IPS-11a (cell line): ENCODE results near the gene ZNF559.
"Not testable (repeated sequence)": the region's sequence is repeated elsewhere in the genome, so short reads cannot be mapped to it uniquely, and the experiment has no call there.

ENCODE experiments used
- H3K4me3 ChIP-seq: one replicate; pipeline ENCODE4 v1.5.1; 2013; ENCODE audit warnings: low read depth, low read length, control low read depth

Gene ZNF559

DNA sequence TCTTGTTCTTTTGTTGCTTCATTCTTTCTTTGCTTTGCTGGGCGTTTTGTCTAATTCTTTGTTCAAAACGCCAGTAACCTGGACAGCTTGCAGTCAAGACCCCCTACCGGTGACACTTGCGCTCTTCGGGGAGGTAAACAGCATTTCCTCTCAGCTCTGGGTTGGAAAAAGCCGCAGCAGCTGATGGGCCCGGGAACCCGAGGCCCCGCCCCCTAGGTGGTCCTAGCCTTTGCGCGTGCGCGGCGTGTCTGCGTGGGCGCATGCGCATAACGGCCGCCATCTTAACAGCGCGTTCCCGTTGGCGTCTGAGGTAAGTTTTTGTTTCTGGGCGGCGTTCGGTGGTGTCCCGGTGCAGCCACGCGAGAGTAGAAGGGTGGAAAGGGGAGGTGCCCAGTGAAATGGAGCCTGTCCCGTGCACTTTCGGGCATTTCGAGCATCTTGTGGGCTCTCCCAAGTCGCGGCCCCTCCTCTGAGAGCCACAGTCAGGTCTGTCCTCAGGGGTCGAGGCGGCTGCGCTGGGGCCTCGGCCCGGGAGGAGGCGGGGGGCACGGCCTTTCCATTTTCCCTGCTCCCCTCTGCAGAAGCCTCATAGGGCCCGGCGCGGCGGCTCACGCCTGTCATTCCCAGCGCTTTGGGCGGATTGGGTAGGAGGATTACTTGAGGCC, at the start of gene ZNF559:
Gene ZNF559, plus strand, starts transcription at position 261 of the 665 bp plus-strand sequence. CDS start 14,371 bp downstream, outside the sequence.
- peak within 1 kb of the TSS; percentile 82 for H3K4me3 ChIP-seq

DNA sequence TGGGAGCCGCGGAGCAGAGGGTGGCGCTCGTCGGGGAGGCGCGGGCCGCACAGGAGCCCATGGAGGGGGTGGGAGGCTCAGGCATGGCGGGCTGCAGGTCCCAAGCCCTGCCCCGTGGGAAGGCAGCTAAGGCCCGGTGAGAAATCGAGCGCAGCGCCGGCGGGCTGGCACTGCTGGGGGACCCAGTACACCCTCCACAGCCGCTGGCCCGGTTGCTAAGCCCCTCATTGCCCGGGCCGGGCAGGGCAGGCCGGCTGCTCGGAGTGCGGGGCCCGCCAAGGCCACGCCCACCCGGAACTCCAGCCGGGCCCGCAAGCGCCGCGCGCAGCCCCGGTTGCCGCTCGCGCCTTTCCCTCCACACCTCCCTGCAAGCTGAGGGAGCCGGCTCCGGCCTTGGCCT, 40.5 kb upstream of the ZNF559 start:
- not testable (repeated sequence) for H3K4me3 ChIP-seq

DNA sequence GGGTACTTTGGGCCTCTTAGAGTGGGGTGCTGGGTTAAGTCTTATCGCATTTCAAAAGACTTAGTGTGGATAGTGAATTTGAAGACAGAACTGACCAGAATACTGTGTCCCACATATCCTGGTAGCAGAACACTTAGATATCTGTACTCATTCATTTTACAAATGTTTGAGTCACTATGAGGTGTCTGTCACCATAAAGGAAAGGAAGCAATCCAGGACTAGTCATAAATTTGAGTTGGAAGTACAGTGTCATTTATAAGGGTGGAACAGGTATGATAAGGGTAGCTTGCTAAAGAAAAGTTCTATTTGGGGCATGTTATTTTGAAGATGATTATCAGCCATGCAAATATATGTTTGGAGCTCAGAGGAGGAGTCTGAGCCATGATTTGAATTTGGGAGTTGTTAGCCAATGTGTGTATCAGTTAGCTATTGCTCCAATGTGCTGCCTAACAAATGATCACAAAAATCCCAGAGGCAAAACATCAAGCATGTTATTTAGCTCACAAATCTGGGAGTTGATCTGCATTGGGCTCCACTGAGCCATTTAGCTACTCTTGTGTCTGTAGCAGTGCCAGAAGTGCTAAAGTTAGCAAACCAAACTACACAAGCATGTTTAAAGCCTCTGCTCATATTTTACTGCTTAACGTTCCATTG, 34.6 kb upstream of the ZNF559 start:
- no peak overlapping the region for H3K4me3 ChIP-seq

DNA sequence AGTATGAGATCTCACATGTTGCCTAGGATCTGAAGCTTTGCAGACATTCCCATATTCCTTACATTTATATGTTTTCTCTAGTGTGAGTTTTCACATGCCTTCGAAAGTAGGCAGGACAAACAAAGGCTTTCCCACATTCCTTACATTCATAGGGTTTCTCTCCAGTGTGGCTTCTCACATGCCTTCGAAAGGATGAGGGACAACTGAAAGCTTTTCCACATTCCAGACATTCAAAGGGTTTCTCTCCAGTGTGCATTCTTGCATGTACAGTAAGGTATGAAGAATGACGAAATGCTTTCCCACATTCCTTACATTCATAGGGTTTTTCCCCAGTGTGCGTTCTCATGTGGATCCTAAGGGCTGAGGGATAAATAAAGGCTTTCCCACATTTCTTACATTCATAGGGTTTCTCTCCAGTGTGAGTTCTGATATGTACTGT, 28.5 kb upstream of the ZNF559 start:
- no peak overlapping the region for H3K4me3 ChIP-seq

DNA sequence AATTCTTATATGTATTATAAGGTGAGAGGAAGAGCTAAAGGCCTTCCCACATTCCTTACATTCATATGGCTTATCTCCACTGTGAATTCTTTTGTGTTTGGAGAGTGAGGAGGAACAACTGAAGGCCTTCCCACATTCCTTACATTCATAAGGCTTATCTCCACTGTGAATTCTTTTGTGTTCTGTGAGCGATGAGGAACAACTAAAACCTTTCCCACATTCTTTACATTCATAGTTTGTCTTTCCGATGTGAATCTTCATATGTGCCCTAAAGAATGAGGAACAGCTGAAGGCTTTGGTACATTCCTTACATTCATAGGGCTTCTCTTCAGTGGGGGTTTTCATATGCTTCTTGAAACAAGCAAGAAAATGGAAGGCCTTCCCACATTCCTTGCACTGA, 27.6 kb upstream of the ZNF559 start:
- no peak overlapping the region for H3K4me3 ChIP-seq

DNA sequence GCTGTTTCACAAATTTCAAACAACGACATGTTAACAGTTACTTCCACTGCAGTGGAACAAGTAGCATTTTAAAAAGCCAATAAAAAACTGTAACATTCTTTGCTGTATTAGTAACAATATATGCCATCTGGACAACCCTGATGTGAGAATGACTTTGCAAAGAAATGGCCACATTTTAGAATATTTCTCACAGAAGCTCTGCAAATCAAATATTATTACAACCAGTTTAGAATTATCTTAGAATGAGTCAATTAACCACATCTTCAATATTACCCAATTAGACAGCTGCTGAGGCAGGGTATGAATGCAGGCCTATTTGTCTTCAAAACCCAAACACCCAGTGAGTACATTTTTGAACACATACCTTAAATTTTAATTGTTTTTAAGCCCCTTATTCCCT, 17.5 kb upstream of the ZNF559 start:
- H3K4me3 ChIP-seq: no peak overlapping the region

- H3K4me3 ChIP-seq: peak overlapping the region; percentile 81
Measured at GRCh38 chr19:9308091-9308770, 15.7 kb upstream of the ZNF559 start.

DNA sequence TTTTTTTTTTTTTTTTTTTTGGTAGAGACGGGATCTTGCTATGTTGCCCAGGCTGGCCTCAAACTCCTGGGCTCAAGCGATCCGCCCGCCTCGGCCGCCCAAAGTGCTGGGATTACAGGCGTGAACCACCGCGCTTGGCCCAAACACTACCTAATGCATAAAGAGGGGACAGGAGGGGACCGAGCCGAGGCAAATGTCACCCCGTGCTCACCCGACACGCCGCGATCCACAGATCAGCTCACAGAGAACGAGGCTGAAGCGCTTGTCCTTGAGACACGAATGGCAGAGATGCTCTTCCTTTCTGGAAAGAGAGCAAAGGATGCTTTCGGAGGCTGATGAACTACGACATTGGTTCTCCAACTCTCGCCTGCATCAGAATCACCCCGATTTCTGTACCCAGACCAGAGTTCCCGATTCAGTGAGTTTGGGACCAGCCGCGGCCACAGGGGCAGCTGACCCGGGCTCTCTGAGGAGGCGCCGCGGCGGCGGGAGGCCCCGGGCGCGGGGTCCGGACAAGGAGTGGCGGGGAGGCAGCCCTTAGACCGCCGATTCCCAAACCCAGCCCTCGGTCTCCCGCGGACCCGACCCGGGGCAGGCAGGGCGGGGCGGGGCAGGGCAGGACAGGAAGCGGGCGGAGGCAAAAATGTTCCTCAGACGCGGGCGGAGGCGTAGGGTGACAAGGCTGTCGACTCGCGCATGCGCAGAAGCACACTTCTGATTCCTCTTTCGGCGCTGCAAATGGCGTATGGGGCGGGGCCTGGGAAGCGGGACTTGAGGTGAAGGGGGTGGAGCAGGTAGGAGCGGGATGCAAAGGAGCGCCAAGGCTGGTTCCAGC, 14.6 kb upstream of the ZNF559 start, which contains the start of gene ZNF699:
Gene ZNF699, minus strand, starts transcription at position 700 of the 835 bp plus-strand sequence. CDS start 4,719 bp downstream, outside the sequence.
- peak within 1 kb of the TSS; percentile 81 for H3K4me3 ChIP-seq

GRCh38 chr19:9309974-9310446, 14.0 kb upstream of the ZNF559 start:
- peak overlapping the region; percentile 81 for H3K4me3 ChIP-seq

DNA sequence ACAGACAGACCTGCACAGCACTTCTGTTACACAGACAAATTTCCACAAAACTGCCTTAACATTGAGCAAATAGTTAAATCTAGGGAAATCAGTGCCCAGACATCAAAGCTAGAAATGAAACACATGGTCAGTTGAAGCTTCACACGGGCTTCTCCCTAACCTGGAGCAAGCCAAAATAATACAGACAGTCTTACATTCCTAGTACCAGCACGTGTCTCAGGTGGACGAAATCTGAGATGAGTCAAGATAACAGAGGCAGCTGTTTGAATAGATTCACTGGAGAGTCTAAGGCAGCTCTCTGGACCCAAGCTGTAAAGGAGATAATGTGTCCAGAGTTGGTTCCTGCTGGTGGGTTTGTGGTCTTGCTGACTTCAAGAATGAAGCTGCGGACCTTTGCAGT, 10.2 kb upstream of the ZNF559 start:
- no peak overlapping the region for H3K4me3 ChIP-seq

- no peak overlapping the region for H3K4me3 ChIP-seq
Measured at GRCh38 chr19:9321338-9321737, 2.6 kb upstream of the ZNF559 start.

DNA sequence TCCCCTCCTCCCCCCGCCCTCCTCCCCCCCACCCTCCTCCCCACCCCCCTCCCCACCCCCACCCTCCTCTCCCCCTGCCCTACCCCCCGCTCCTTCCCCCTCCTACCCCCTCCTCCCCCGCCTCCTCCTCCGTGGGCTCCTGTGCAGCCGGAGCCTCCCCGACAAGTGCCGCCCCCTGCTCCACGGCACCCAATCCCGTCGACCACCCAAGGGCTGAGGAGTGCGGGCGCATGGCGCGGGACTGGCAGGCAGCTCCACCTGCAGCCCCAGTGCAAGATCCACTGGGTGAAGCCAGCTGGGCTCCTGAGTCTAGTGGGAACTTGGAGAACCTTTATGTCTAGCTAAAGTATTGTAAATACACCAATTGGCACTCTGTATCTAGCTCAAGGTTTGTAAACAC, 2.2 kb upstream of the ZNF559 start:
- not testable (repeated sequence) for H3K4me3 ChIP-seq

- H3K4me3 ChIP-seq: not testable (repeated sequence)
Measured at GRCh38 chr19:9322201-9322600, 1.8 kb upstream of the ZNF559 start.

GRCh38 chr19:9323557-9323918, 441 bp upstream of the ZNF559 start:
- H3K4me3 ChIP-seq: peak overlapping the region; percentile 82

DNA sequence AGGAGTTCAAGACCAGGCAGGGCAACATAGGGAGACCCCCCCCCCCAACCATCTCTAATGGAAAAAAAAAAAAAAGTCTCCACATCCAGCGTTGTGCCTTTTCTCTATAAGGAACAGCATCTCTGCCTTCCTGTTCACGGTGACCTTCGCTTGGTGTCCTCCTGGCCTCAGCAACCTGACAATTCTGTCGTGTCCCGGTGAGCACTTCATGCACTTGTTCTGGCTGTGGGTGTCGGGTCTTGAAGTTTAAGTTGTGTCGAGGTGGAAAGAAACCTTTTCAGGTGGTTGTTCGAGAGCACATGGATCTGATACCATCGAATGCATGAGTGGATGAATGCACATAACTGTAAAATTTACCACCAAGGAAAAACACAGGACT, 594 bp downstream of the ZNF559 start:
- peak overlapping the region; percentile 82 for H3K4me3 ChIP-seq

- H3K4me3 ChIP-seq: no peak overlapping the region
Measured at GRCh38 chr19:9329999-9330398, 6.0 kb downstream of the ZNF559 start.

- no peak overlapping the region for H3K4me3 ChIP-seq
Measured at GRCh38 chr19:9342610-9343304, 18.8 kb downstream of the ZNF559 start.

DNA sequence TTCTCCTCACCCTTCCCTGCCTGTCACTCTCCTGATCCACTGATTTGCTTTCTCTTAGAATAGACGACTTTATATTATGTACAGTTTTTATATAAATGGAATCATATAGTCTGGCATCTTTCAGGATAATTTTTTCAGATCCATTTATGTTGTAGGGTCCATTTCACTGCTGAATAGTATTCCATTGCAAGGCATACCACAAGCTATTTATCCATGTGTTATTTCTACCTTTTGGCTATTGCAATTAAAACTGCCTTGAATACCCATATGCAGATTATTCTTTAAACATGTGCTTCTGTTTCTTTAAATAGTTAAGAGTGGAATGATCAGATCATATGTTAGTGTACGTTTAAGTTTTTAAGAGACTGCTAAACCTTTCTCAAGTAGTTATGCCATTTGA, 21.0 kb downstream of the ZNF559 start:
- H3K4me3 ChIP-seq: no peak overlapping the region

- no peak overlapping the region for H3K4me3 ChIP-seq
Measured at GRCh38 chr19:9348253-9348652, 24.3 kb downstream of the ZNF559 start.

DNA sequence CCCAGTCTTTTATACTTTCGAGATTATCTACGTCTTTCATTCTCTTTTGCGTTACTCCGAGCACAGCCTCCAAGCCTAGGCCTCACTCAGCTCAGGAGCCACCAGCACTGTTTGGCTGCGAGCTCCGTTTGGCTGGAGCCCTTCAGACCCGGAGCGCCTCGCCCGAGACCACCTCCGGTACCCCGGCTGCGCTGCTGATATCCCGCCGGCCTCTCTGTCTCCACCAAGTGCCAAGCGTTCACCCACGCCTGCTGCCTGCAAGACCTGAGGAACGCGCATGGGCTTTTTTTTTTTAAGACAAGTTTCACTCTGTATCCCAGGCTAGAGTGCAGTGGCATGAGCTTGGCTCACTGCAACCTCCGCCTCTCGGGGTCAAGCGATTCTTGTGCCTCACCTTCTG, 24.7 kb downstream of the ZNF559 start:
- H3K4me3 ChIP-seq: no peak overlapping the region
